ENCODE results near the gene KLHL3. TPM values are rescaled to one million over a fixed set of nuclear protein-coding genes. Genes with fewer than 3 reads are reported as not detected.

The KLHL3 gene
- total and polyA plus RNA-seq, 4 donors = 0.91 to 8.8 (median 3.7) TPM

- H3K4me1 ChIP-seq (ENCODE audit: control insufficient read depth in 4 of 4, insufficient read depth in 4 of 4, low read length in 3 of 4) = peaks cover 0 to 17% (median 16%) of the 10 kb centered on the region in 4 donors
- no peak for DNase-seq (ENCODE audit: low spot score)
- H3K9me3 ChIP-seq (ENCODE audit: control insufficient read depth in 4 of 4, low read length in 3 of 4) = no peaks in the 10 kb centered on the region
- WGBS = 85% methylated on average over 4 of the region's 4 CpGs
- no peak overlapping the region for H3K27ac ChIP-seq (ENCODE audit: low read depth in 1 of 2, low read length in 2 of 2)
- no peaks in the 10 kb centered on the region for H3K36me3 ChIP-seq (ENCODE audit: control insufficient read depth in 4 of 4, insufficient read depth in 3 of 4, low read depth in 1 of 4, low read length in 3 of 4)
- TF ChIP-seq CTCF (IDR thresholded peaks at IDR 0.05; ENCODE audit: low read depth, low read length, missing input control) = no peak
- no peak for TF ChIP-seq ATF3 (IDR thresholded peaks at IDR 0.05)
- no peak for TF ChIP-seq HNF4G (IDR thresholded peaks at IDR 0.05)
- TF ChIP-seq RXRA (IDR thresholded peaks at IDR 0.05) = no peak
- no peak for TF ChIP-seq NR2F2 (IDR thresholded peaks at IDR 0.05)
- no peak for TF ChIP-seq EGR1 (IDR thresholded peaks at IDR 0.05; ENCODE audit: low read depth in 2 of 2)
- no peak for TF ChIP-seq RAD21 (IDR thresholded peaks at IDR 0.05)
- TF ChIP-seq ZBTB33 (IDR thresholded peaks at IDR 0.05) = no peak
- no peak for TF ChIP-seq YY1 (IDR thresholded peaks at IDR 0.05)
- TF ChIP-seq GABPA (IDR thresholded peaks at IDR 0.05 in 1 of 2, conservative IDR thresholded peaks at IDR 0.05 in 1 of 2) = no peak
- no peak for TF ChIP-seq HNF4A (conservative IDR thresholded peaks at IDR 0.05)
- no peak for TF ChIP-seq FOXA2 (IDR thresholded peaks at IDR 0.05)
- TF ChIP-seq REST (IDR thresholded peaks at IDR 0.05) = no peak
- no peak overlapping the region for H3K9ac ChIP-seq (ENCODE audit: low read depth in 1 of 2, low read length in 2 of 2)
- no peaks in the 10 kb centered on the region for H3K27me3 ChIP-seq (ENCODE audit: control insufficient read depth in 4 of 4, insufficient read depth in 4 of 4, low read length in 3 of 4)
- H3K4me3 ChIP-seq (ENCODE audit: low read depth in 1 of 3, low read length in 3 of 3) = no peak overlapping the region
Observed at GRCh38 chr5:137739737-137740136, 3.8 kb upstream of the KLHL3 start.

GRCh38 chr5:137738947-137739346, 3.1 kb upstream of the KLHL3 start:
- 93% methylated on average over 3 of the region's 3 CpGs for WGBS
- Histone ChIP-seq H3K4me3 (ENCODE audit: low read depth in 1 of 3, low read length in 3 of 3) (no peak overlapping the region), H3K36me3 (ENCODE audit: control insufficient read depth in 4 of 4, insufficient read depth in 3 of 4, low read depth in 1 of 4, low read length in 3 of 4) (no peaks in the 10 kb centered on the region)

More at GRCh38 chr5:137738947-137739346, 3.1 kb upstream of the KLHL3 start:
- Histone ChIP-seq H3K4me1 (ENCODE audit: control insufficient read depth in 4 of 4, insufficient read depth in 4 of 4, low read length in 3 of 4) (peaks cover 0 to 25% (median 24%) of the 10 kb centered on the region in 4 donors), H3K9ac (ENCODE audit: low read depth in 1 of 2, low read length in 2 of 2) (no peak overlapping the region), H3K27me3 (ENCODE audit: control insufficient read depth in 4 of 4, insufficient read depth in 4 of 4, low read length in 3 of 4) (no peaks in the 10 kb centered on the region), H3K27ac (ENCODE audit: low read depth in 1 of 2, low read length in 2 of 2) (no peak overlapping the region), H3K9me3 (ENCODE audit: control insufficient read depth in 4 of 4, low read length in 3 of 4) (no peaks in the 10 kb centered on the region)
- TF ChIP-seq REST (IDR thresholded peaks at IDR 0.05) (no peak), GABPA (IDR thresholded peaks at IDR 0.05 in 1 of 2, conservative IDR thresholded peaks at IDR 0.05 in 1 of 2) (no peak), YY1 (IDR thresholded peaks at IDR 0.05) (no peak), CTCF (IDR thresholded peaks at IDR 0.05; ENCODE audit: low read depth, low read length, missing input control) (no peak)
- no peak for DNase-seq (ENCODE audit: low spot score)

All from liver (tissue), 9 donors.